Measurements from ENCODE around the gene ARPC1A.
A peak's percentile ranks its signal among the peaks of the same experiment; 100 is the strongest.
"Not testable (repeated sequence)": the region's sequence is repeated elsewhere in the genome, so short reads cannot be mapped to it uniquely, and the experiment has no call there.

ARPC1A gene

DNA sequence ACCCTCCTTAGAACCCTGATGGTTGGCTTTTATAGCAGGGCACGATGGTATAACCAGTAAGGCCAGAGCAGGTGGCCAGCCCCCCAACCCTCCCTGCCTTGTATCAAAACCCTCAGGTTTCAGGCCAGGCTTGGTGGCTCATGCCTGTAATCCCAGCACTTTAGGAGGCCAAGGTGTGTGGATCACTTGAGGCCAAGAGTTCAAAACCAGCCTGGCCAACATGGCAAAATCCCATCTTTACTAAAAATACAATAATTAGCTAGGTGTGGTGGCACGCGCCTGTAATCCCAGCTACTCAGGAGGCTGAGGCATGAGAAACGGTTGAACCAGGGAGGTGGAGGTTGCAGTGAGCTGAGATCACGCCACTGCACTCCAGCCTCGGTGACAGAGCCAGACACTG lies 3.0 kb upstream of the ARPC1A start:
- not testable (repeated sequence) for DNase-seq

GRCh38 chr7:99324559-99324958 lies 1.1 kb upstream of the ARPC1A start:
- no peak for DNase-seq

DNA sequence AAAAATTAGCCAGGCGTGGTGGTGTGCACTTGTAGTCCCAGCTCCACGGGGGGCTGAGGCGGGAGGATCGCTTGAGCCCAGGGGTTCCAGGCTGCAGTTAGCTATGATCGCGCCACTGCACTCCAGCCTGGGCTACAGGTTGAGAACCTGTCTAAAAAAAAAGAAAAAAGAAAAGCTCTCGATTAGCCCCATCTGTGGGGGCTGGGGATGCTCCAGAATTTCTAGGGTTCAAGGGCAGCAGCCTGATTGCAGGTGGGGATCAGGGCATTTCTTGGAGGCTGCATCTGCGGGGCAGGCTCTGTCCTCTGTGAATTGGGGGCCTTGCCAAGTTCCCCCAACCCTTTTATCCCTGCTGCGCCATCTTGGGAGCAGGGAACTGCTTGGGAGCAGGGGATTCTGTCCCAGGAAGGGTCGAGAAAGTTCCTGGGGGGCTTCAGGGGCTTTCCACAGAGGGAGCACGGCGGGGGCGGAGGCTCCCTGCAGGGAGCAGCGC lies 651 bp upstream of the ARPC1A start:
- DNase-seq: no peak

DNA sequence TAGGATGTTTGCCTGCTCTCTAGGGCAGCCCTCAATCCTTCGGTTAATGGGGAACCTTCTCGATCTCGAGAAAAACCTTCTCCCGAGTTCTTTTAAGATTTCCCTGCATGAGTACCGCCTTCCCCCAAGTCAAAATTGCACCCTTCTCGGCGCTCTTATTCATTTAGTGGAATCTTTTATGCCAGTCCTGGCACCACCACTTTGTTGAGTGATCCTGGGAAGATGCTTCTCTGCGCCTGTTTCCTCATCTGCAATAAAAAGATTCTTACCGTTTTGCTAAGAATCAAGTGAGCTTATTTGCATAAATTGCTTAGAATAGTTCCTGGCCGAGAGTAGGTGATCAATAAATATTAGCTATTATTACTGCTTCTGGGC lies 697 bp downstream of the ARPC1A start:
- no peak for DNase-seq

DNA sequence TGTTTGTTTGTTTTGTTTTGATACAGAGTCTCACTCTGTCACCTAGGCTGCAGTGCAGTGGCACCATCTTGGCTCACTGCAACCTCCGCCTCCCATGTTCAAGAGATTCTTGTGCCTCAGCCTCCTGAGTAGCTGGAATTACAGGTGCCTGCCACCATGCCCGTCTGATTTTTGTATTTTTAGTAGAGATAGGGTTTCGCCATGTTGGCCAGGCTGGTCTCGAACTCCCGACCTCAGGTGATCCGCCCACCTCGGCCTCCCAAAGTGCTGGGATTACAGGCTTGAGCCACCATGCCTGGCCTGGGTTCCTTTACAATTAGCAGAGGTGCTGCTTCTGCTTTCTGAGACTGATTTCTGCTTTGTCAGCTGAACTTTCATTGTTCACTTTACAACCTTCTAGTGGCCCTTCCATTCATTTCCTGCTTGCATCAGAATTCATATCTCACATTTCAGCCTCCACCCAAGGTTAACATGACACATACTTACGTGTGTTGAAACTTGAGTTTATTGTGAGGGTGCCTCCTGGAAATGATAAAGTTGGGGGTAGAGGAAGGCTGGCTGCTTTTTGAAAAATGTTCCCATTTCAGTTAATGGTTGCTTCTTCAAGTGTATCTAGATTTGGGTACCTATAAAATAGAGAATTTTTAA lies 4.7 kb downstream of the ARPC1A start:
- peak; percentile 23 for DNase-seq

- no peak for DNase-seq
Observed at GRCh38 chr7:99331002-99331401, 5.3 kb downstream of the ARPC1A start.

DNA sequence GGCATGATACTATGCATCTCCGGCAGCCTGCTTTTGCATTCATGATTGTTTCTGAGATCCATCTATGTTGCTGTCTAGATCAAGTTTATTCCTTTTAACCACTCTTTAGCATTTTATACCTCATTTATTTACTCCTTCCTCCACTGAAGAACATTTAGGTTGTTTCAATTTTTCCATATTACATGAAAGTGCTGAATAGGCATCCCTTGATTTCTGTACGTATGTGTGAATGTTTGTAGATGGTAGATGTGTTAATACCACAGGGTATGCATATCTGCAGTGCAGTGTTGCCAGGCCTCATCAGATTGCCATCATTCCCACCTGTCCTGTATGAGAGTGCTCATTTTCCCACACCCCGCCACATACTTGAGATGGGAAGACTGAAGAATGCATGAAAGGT lies 13.9 kb downstream of the ARPC1A start:
- DNase-seq: no peak

- DNase-seq: no peak
Observed at GRCh38 chr7:99340659-99341058, 15.0 kb downstream of the ARPC1A start.

DNA sequence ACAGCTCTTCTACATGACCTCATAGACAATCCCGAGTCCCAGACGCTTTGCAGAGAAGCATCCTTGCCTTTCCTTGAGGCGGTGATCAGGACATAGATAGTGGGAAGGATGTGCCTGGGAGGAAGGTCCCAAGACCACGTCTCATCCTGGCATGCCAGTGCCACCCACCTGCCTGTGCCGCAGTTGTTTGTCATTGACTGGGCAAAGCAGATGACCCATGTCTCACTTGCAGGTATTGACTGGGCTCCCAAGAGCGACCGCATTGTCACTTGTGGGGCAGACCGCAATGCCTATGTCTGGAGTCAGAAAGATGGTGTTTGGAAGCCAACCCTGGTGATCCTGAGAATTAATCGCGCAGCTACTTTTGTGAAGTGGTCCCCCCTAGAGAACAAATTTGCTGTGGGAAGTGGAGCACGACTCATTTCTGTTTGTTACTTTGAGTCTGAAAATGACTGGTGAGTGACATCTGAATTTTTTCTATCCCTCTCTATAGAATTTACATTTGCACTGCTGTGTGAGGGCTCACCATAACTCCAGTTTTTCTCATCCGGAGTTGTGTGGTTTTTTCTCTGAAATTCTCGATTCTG lies 18.5 kb downstream of the ARPC1A start:
- DNase-seq: no peak

- DNase-seq: not testable (repeated sequence)
Observed at GRCh38 chr7:99350641-99351040, 24.9 kb downstream of the ARPC1A start.

DNA sequence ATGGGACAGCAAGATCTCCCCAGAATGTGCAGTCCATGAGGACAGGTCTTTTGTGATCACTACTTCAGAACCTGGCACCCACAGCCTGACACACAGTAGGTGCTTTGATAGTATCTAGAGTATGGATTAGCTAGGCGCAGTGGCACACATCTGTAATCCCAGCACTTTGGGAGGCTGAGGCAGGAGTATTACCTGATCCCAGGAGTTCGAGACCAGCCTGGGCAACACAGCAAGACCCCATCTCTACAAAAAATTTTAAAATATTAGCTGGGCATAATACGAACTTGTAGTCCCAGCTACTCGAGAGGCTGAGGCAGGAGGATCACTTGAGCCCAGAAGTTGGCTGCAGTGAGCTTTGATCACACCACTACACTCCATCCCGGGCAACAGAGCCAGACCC lies 26.5 kb downstream of the ARPC1A start:
- no peak for DNase-seq

GRCh38 chr7:99355098-99355497 lies 29.4 kb downstream of the ARPC1A start:
- no peak for DNase-seq

DNA sequence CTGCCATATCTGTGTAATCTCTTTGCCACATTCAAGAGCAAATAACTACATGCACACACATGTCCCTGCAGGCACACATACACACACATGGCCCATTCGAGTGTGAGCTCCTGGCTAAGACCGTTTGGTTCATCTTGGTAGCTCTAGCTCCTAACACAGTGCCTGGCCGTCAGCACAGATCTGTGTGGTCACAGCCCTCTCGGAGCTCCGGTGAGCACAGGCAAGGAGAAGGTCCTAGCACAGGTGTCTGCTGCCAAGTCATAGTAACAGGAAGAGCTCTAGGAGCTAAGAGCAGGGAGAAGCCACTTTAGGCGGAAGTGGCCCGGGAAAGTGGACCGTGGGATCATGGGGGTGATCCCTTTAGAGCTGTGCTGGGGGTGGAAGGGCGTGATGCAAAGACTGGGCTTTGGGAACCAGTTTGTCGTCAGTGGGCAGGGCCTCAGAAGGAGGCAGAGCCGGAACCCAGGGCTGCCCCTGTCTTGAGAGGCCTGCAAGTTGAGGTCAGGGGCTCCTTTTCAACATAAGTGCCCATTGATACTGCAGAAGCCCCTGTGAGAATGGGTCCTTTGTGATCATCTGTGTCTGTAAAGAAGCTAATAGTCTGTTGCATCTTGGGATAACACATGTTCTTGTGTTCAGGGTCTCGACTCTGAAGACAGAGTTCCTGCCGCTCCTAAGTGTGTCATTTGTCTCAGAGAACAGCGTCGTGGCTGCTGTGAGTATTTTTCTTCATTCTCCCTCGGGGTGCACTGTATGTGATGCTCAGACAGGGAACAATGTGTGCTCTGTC lies 32.2 kb downstream of the ARPC1A start:
- no peak for DNase-seq

GRCh38 chr7:99358521-99358920 lies 32.8 kb downstream of the ARPC1A start:
- DNase-seq: not testable (repeated sequence)

- DNase-seq: no peak
Observed at GRCh38 chr7:99359465-99360154, 33.9 kb downstream of the ARPC1A start.

- DNase-seq: no peak
Observed at GRCh38 chr7:99362801-99363200, 37.1 kb downstream of the ARPC1A start.

DNA sequence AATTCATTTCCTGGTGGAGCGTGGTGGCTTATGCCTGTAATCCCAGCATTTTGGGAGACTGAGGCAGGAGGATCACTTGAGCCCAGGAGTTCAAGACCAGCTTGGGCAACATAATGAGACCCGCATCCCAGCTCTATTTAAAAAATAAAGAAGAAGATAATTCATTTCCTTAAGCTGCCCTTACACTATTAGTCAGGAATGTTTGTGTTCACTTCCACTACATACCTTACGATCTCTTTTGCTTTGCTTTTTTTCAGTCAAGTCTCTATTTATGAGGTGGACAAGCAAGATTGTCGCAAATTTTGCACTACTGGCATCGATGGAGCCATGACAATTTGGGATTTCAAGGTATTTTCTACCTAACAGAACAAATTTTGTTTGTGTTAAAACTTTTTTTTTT lies 37.6 kb downstream of the ARPC1A start:
- DNase-seq: no peak

- peak; percentile 66 for DNase-seq
Observed at GRCh38 chr7:99365318-99366141, 39.8 kb downstream of the ARPC1A start.

- no peak for DNase-seq
Observed at GRCh38 chr7:99366646-99367045, 40.9 kb downstream of the ARPC1A start.

- DNase-seq: no peak
Observed at GRCh38 chr7:99368750-99369389, 43.2 kb downstream of the ARPC1A start.

DNA sequence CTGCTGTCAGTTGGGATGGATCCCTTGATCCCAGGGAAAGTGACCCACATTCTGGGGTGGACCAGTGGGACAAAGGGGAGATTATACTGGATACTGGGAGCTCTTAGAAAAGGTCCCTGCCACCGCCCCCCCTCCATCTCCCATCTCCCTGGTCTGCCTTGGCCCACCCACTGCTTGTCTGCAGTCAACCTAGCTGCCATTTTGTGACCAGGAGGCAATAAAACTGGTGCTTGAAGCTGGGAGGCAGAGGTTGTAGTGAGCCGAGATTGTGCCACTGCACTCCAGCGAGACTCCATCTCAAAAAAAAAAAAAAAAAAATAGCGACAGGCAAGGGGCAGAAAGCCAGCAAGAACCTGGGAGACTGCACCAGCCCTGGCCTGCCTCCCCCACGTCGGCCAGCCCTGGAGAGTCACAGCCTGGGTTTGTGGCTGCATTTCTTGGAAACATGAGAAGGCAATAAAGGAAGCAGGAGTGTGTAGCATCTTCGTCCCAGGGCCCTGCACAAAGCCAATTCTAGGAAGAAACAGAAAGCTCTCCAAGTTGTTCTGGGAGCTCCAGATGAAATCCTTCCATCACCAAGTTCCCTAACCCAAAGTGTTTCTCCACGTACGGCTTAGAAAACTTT lies 44.2 kb downstream of the ARPC1A start:
- no peak for DNase-seq
